Endometrial microvascular endothelial cells (primary cell): ENCODE results near the gene MAP3K19. TPM values are rescaled to one million over a fixed set of nuclear protein-coding genes. Genes with fewer than 3 reads are reported as not detected.
"Not testable (repeated sequence)": the region's sequence is repeated elsewhere in the genome, so short reads cannot be mapped to it uniquely, and the experiment has no call there.

Experiments
- in situ Hi-C: cut with HindIII; loops from 2 replicates; pipeline ENCODE4 v1.10.0; 2017; ENCODE audit warnings: low sequenced_read_pairs, low pct_unique_long_range_greater_than_20kb; ENCODE audit errors: inconsistent ontology term
- total RNA-seq: library from RNA; depleted of rRNA; stranded (reverse); fragments of >200 nt; gene quantifications from one replicate; pipeline ENCODE4 v1.2.3, GENCODE V29; 2015; ENCODE audit errors: inconsistent ontology term

The MAP3K19 gene, protein sequence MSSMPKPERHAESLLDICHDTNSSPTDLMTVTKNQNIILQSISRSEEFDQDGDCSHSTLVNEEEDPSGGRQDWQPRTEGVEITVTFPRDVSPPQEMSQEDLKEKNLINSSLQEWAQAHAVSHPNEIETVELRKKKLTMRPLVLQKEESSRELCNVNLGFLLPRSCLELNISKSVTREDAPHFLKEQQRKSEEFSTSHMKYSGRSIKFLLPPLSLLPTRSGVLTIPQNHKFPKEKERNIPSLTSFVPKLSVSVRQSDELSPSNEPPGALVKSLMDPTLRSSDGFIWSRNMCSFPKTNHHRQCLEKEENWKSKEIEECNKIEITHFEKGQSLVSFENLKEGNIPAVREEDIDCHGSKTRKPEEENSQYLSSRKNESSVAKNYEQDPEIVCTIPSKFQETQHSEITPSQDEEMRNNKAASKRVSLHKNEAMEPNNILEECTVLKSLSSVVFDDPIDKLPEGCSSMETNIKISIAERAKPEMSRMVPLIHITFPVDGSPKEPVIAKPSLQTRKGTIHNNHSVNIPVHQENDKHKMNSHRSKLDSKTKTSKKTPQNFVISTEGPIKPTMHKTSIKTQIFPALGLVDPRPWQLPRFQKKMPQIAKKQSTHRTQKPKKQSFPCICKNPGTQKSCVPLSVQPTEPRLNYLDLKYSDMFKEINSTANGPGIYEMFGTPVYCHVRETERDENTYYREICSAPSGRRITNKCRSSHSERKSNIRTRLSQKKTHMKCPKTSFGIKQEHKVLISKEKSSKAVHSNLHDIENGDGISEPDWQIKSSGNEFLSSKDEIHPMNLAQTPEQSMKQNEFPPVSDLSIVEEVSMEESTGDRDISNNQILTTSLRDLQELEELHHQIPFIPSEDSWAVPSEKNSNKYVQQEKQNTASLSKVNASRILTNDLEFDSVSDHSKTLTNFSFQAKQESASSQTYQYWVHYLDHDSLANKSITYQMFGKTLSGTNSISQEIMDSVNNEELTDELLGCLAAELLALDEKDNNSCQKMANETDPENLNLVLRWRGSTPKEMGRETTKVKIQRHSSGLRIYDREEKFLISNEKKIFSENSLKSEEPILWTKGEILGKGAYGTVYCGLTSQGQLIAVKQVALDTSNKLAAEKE (N-terminal part only)
- total RNA-seq, result not detected

GRCh38 chr2:135047300-135047699, at the start of gene MAP3K19:
Gene MAP3K19, minus strand, starts transcription at chr2:135047447. Its CDS starts 22,800 bp downstream, at chr2:135024647.
- in situ Hi-C loops, result no loop called here

DNA sequence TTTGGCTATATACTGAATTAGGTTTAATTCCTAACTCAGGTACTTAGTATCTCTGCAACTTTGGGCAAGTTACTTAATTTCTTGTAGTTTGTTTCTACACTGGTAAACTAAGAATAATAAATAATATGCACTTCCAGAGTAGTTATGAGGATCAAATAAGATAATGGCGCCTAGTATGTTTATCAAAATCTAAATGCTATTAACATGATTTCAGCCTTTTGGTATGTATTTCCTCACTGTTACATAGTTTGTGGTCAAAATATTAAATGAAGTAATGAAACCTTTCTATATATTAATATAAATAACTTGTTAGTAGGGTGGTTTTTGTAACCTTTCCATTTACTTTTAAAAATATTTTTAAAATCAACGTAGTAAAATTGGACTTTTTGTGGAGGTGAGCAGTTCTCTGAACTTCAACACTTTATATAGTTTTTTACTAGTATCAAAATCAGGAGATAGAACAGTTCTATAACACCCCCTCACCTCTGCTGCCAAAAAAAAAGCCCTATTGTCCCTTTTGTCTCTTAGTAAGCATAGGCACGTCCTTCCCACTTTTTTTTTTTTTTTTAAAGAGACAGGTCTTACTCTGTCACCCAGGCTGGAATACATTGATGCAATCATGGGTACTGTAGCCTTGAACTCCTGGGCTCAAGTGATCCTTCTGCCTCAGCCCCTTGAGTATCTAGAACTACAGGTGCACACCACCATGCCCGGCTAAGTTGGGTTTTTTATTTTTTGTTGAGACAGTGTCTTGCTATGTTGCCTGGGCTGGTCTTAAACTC, 49.6 kb upstream of the MAP3K19 start:
- in situ Hi-C loops, result no loop called here

- in situ Hi-C loops, result no loop called here
These were observed 48.3 kb upstream of the MAP3K19 start for GRCh38 chr2:135095591-135095990.

DNA sequence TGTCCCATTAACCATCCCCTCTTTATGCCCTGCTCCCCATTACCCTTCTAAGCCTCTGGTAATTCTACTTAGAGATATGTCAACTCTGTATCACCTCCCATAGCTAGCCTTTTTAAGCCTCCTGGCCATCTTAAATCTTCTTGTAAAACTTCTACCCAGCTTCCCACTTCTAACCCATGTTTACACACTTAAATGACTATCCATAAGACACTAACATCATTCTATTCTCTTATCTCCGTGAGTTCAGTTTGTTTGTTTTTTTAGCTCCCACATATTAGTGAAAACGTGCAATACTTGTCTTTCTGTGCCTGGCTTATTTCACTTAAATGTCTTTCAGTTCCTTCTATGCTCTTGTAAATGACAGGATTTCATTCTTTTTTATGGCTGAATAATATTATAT, 47.3 kb upstream of the MAP3K19 start:
- in situ Hi-C loops, result no loop called here

DNA sequence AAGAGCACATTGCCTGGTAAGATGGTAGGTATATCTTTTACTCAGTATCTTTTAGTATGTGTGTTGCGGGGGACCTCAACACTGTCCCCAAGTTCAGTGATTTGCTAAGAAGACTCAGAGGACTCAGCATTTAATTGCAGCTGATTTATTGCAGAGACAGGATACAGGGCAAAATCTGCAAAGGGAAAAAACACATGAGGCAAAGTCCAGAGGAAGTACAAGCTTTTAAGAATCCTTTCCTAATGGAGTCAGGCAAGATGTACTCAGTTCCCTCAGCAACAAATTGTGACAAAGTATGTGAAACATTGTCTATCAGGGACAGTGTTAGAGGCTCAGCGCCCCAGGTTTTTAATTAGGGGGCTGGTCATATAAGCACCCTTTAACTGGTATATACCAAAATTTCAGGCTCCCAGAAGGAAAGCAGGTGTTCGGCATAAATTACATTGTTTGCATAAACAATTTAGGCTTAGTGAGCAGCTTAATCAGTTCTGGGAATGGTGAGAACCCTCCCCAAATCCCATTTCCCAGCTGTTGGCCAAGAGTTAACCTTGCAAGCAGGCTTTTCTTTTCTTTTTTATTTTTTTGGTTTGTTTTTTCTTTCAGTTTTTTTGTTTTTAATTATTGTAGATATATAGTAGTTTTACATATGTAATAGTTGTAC, 46.6 kb upstream of the MAP3K19 start:
- in situ Hi-C loops, result no loop called here

GRCh38 chr2:135093193-135093592, 45.9 kb upstream of the MAP3K19 start:
- in situ Hi-C loops, result no loop called here

- in situ Hi-C loops, result no loop called here
These were observed 44.4 kb upstream of the MAP3K19 start for GRCh38 chr2:135091681-135092080.

- in situ Hi-C loops, result not testable (repeated sequence)
These were observed 42.4 kb upstream of the MAP3K19 start for GRCh38 chr2:135089597-135089996.

DNA sequence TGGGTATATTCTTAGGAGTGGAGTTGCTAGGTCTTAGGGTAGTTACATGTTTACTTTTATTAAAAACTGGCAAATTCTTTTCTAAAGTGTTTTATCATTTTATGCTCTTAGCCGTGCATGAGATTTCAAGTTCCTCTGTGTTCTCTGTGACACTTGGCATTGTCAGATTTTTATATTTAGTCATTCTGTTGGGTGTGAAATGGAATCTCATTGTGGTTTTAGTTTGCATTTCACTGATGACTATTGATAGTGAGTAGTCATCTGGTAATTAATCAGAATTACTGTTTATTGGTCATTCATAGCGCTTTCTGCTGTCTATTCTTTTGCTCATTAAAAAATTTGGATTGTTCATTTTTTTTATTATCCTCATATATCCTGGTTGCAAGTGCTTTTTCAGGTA, 39.0 kb upstream of the MAP3K19 start:
- in situ Hi-C loops, result no loop called here

DNA sequence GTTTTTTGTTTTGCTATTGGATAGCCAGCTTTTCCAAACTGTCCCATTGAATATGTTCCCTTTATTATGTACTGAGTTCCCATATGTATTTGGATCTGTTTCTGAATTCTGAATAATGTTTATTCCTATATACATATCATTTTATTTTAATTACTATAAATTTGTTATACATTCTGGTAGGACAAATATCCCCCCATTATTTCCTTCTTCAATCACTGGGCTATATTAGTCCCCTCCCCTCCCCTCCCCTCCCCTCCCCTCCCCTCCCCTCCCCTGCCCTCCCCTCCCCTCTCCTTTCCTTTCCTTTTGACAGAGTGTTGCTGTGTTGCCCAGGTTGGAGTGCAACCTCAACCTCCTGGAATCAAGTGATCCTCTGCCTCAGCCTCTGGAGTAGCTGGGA, 31.2 kb upstream of the MAP3K19 start:
- in situ Hi-C loops, result no loop called here

GRCh38 chr2:135076556-135076955, 29.3 kb upstream of the MAP3K19 start:
- in situ Hi-C loops, result no loop called here

- in situ Hi-C loops, result no loop called here
These were observed 27.0 kb upstream of the MAP3K19 start for GRCh38 chr2:135074216-135074615.

DNA sequence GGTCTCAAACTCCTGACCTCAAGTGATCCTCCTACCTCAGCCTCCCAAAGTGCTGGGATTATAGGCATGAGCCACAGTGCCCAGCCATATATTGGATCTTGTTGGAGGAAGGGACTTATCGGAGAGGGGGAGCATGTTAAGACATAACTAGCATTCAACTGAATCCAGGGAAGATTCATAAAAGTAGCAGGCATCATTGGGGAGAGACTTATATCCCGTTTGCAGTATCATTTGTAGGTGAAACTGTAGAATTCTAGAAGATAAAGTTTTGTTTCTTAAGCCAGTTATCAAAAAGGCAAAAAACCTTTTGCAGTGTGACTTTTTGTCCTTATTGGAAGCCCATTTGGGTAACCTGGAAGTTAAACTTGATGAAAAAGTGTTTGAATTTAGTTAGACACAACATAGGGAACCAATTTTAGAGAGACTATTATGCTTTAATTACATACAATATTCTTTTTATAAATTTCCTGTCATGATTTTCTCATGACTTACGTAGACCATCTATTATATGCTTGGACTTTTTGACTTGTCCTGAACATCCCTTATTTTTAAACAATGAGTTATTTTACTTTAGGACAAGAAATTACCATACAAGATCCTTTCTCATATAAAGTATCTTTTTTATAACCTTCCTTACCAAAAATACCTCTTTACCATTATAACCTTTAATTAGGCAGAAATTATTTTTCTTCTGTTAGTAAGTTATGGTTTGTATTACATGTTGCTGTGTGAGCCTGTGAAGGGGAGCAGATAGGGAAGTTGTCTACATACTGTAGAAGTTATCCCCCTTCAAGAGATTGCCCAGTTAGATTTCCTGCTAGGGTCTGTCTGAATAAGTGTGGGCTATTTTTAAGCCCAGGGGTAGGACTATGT, 25.1 kb upstream of the MAP3K19 start:
- in situ Hi-C loops, result no loop called here

GRCh38 chr2:135066710-135067109, 19.5 kb upstream of the MAP3K19 start:
- in situ Hi-C loops, result no loop called here

GRCh38 chr2:135064149-135064548, 16.9 kb upstream of the MAP3K19 start:
- in situ Hi-C loops, result no loop called here

- in situ Hi-C loops, result no loop called here
These were observed 16.0 kb upstream of the MAP3K19 start for GRCh38 chr2:135063210-135063609.

DNA sequence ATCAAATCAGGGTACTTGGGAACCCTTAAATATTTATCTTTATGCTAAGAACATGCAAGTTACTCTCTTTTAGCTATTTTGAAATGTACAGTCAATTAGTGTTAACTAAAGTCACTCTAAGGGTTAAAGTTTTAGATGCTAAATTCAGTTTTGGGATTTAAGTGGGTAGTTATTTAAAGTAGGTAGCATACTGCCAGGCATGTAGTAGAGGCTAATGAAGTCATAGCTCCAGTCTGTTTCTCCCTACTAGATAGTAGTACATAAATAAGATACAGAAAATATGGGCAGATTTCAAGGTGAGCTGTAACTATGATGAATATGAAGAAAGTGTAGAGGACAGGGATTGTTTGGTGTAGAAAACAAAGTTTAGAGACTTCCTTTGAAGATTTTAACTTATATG, 12.3 kb upstream of the MAP3K19 start:
- in situ Hi-C loops, result no loop called here
